ENCODE results near the gene ARF1.

DNA sequence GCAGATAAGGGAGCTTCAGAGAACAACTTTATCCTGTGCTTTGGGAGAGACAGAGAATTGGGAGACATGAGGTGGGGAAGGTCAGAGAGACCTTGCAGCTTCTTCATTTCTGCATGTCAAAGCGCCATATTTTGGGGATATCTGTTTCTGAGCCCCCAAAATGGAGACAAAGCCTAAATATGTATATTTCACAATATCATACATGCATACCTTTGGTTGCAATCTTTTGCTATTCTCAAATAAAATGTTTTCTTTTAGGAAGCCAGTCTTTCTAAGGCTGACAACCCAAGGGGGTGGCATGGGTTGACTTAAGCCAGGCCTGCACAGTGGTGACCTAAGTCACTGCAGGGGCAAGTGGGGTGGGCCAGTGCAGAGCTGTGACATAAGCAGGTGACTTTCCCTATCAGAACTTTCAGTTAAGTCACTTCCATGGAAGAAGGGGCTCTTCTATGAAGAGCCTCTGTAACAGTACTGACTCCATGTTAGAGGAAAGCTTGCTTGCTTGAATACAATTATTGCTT lies 40.5 kb downstream of the ARF1 start:
- TF ChIP-seq, protein P1, sequence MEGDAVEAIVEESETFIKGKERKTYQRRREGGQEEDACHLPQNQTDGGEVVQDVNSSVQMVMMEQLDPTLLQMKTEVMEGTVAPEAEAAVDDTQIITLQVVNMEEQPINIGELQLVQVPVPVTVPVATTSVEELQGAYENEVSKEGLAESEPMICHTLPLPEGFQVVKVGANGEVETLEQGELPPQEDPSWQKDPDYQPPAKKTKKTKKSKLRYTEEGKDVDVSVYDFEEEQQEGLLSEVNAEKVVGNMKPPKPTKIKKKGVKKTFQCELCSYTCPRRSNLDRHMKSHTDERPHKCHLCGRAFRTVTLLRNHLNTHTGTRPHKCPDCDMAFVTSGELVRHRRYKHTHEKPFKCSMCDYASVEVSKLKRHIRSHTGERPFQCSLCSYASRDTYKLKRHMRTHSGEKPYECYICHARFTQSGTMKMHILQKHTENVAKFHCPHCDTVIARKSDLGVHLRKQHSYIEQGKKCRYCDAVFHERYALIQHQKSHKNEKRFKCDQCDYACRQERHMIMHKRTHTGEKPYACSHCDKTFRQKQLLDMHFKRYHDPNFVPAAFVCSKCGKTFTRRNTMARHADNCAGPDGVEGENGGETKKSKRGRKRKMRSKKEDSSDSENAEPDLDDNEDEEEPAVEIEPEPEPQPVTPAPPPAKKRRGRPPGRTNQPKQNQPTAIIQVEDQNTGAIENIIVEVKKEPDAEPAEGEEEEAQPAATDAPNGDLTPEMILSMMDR (conservative IDR thresholded peaks at IDR 0.05), result no peak
- no peak for TF ChIP-seq EZH2 (IDR thresholded peaks at IDR 0.05; ENCODE audit: low read depth)

All from PC-9 (cell line).